B cell (primary cell): Measurements from ENCODE around the gene ZMYM4. TPM values are rescaled to one million over a fixed set of nuclear protein-coding genes. Genes with fewer than 3 reads are reported as not detected.

Source experiments
- ATAC-seq: fragments of 200-7000 bp; cut with Tn5 transposase; one replicate; pipeline ENCODE4 v1.10.0; 2021; ENCODE audit warnings: low read depth, mild to moderate bottlenecking, moderate number of reproducible peaks, moderate library complexity
- CTCF ChIA-PET: fragments of 350-600 bp; sonication (Branson Sonifier 250); formaldehyde crosslinking; loops from one replicate; lab custom pipeline; 2021; ENCODE audit warnings: antibody characterized with exemption, inconsistent platforms; lab: Charles Lee
- POLR2A ChIA-PET: fragments of 350-600 bp; sonication (Branson Sonifier 250); formaldehyde crosslinking; loops from one replicate; lab custom pipeline; 2021; ENCODE audit warnings: antibody characterized with exemption; lab: Charles Lee
- DNase-seq: peaks from one replicate; pipeline ENCODE4 v3.0.0; 2013
- H2AFZ ChIP-seq: 2 replicates; pipeline ENCODE4 v1.6.1; 2012; ENCODE audit warnings: mild to moderate bottlenecking, low read depth, low read length; ENCODE audit not compliant: insufficient read depth, poor library complexity, severe bottlenecking
- H3K27ac ChIP-seq, 2 donors: 1 replicate in 1 of 2; 2 replicates in 1 of 2; pipeline ENCODE4 v1.5.1; 2012 to 2013; ENCODE audit warnings: low read length in 2 of 2, mild to moderate bottlenecking in 2 of 2, moderate library complexity in 1 of 2
- H3K27me3 ChIP-seq, 4 experiments: fragments of 200-600 bp in 1 of 4; sonication (generic) in 1 of 4; replicated peaks in 1 of 4; 1 replicate in 2 of 4; 2 replicates in 2 of 4; pipeline versions ENCODE4 v1.6.1 to v1.7.0; 2013 to 2016; ENCODE audit warnings: low read length in 3 of 4, mild to moderate bottlenecking in 2 of 4, mixed read lengths in 1 of 4, moderate library complexity in 1 of 4; ENCODE audit not compliant: insufficient read depth in 4 of 4, control insufficient read depth in 3 of 4; ENCODE audit errors: control extremely low read depth in 1 of 4
- H3K36me3 ChIP-seq, 2 experiments: replicated peaks in 1 of 2; 1 replicate in 1 of 2; 2 replicates in 1 of 2; pipeline versions ENCODE4 v1.6.1 to v1.7.1; 2013; ENCODE audit warnings: low read length in 1 of 2; ENCODE audit not compliant: insufficient read depth in 2 of 2, control insufficient read depth in 1 of 2; ENCODE audit errors: control extremely low read depth in 1 of 2, extremely low read depth in 1 of 2
- H3K4me1 ChIP-seq, 2 donors: fragments of 200-600 bp in 1 of 2; sonication (generic) in 1 of 2; 1 replicate in 1 of 2; 2 replicates in 1 of 2; pipeline versions ENCODE4 v1.5.1 to v1.6.1; 2013 to 2017; ENCODE audit warnings: low read length in 2 of 2; ENCODE audit not compliant: control insufficient read depth in 2 of 2, insufficient read depth in 2 of 2
- H3K4me2 ChIP-seq: replicated peaks from 2 replicates; pipeline ENCODE3; 2012; ENCODE audit warnings: mild to moderate bottlenecking, low read depth, low read length; ENCODE audit not compliant: poor library complexity, severe bottlenecking
- H3K4me3 ChIP-seq, 5 experiments: fragments of 200-600 bp in 1 of 5; sonication (generic) in 1 of 5; 1 replicate in 3 of 5; 2 replicates in 2 of 5; pipeline versions ENCODE4 v1.5.1 to v1.7.0; 2011 to 2016; ENCODE audit warnings: low read length in 4 of 5, mild to moderate bottlenecking in 4 of 5, low read depth in 2 of 5, control low read depth in 1 of 5, moderate library complexity in 1 of 5; ENCODE audit not compliant: insufficient read depth in 1 of 5; ENCODE audit errors: control extremely low read depth in 1 of 5, extremely low read depth in 1 of 5
- H3K79me2 ChIP-seq: fragments of 200-600 bp; sonication (generic); one replicate; pipeline ENCODE4 v1.6.0; 2016; ENCODE audit warnings: low read length; ENCODE audit not compliant: control insufficient read depth, insufficient read depth
- H3K9ac ChIP-seq: fragments of 200-600 bp; sonication (generic); 2 replicates; pipeline ENCODE4 v1.6.1; 2017; ENCODE audit warnings: mild to moderate bottlenecking, low read length, moderate library complexity
- H3K9me3 ChIP-seq, 3 donors: one replicate each; pipeline versions ENCODE4 v1.6.1 to v1.7.1; 2013; ENCODE audit warnings: low read length in 2 of 3; ENCODE audit not compliant: control insufficient read depth in 2 of 3, insufficient read depth in 1 of 3; ENCODE audit errors: control extremely low read depth in 1 of 3
- H4K20me1 ChIP-seq: 2 replicates; pipeline ENCODE4 v1.6.0; 2012; ENCODE audit warnings: mild to moderate bottlenecking, low read length; ENCODE audit not compliant: insufficient read depth, control insufficient read depth, poor library complexity, severe bottlenecking
- H3K27ac Mint-ChIP-seq: one replicate; pipeline ENCODE4 v1.8.0; 2021; ENCODE audit warnings: mixed read lengths
- H3K27me3 Mint-ChIP-seq: one replicate; pipeline ENCODE4 v1.8.0; 2021; ENCODE audit warnings: mixed read lengths
- H3K4me1 Mint-ChIP-seq: one replicate; pipeline ENCODE4 v1.8.0; 2021; ENCODE audit warnings: mixed read lengths
- H3K4me3 Mint-ChIP-seq: one replicate; pipeline ENCODE4 v1.8.0; 2021; ENCODE audit warnings: mixed read lengths
- H3K9me3 Mint-ChIP-seq: one replicate; pipeline ENCODE4 v1.8.0; 2022; ENCODE audit warnings: mixed read lengths; ENCODE audit not compliant: insufficient read depth
- CTCF ChIP-seq: fragments of 200-600 bp; IDR thresholded peaks from one replicate; pipeline ENCODE4 v1.8.0; 2022; ENCODE audit warnings: antibody characterized with exemption, mild to moderate bottlenecking
- EZH2 ChIP-seq: IDR thresholded peaks from 2 replicates; pipeline ENCODE4 v1.6.1; 2012; ENCODE audit warnings: borderline replicate concordance, low read depth, mild to moderate bottlenecking, moderate library complexity, low read length; ENCODE audit not compliant: insufficient read depth, poor library complexity, severe bottlenecking
- WGBS: methylation state at CpG from one replicate; pipeline ENCODE4 v1.1.5; 2013; ENCODE audit warnings: missing lambda C conversion rate; ENCODE audit not compliant: insufficient coverage; 5-methylcytosine and 5-hydroxymethylcytosine counted together
- intact Hi-C: fragments of 100-400 bp; cut with micrococcal nuclease; formaldehyde crosslinking; loops from one replicate; pipeline ENCODE4 v1.10.0; 2022
- polyA plus RNA-seq: library from polyadenylated mRNA; depleted of rRNA; stranded (reverse); fragments of >200 nt; gene quantifications from 2 replicates; pipeline ENCODE4 v1.2.3, GENCODE V29; 2012
- total RNA-seq, 2 donors: library from RNA; stranded (reverse); fragments of 120-200 nt in 1 of 2; gene quantifications; 1 replicate in 1 of 2; 2 replicates in 1 of 2; pipeline versions ENCODE4 v1.2.3 to v1.2.4, GENCODE V29; 2013 to 2022

ZMYM4 gene
- total and polyA plus RNA-seq, 2 donors (not counting 1 experiment from before 2014, with no cell fraction given) = 7.2 to 45.2 TPM

- Histone ChIP-seq H4K20me1 (no peaks in the 10 kb centered on the region), H3K9ac (no peak overlapping the region), H3K27ac (no peak overlapping the region), H3K27me3 (no peaks in the 10 kb centered on the region), H3K9me3 (no peaks in the 10 kb centered on the region), H3K36me3 (no peaks in the 10 kb centered on the region), H3K4me3 (no peak overlapping the region), H3K4me2 (no peak overlapping the region), H3K4me1 (peaks cover 14 to 15% of the 10 kb centered on the region in 2 donors), H3K79me2 (peaks cover 55% of the 10 kb centered on the region), H2AFZ (no peak overlapping the region)
- ChIA-PET POLR2A (no interaction called here), CTCF (interaction anchor here (0.9 kb wide), 1 partner anchor 69 kb away, joined by 3 read pairs; no protein-coding TSS in a partner anchor)
- no CpG with 5 or more reads among the region's 3 CpGs for WGBS
- H3K27ac Mint-ChIP-seq = no peak overlapping the region
- DNase-seq = no peak
- intact Hi-C loops = no loop called here
- H3K9me3 Mint-ChIP-seq = no peaks in the 10 kb centered on the region
- peak overlapping the region; percentile 50 for H3K4me3 Mint-ChIP-seq
- no peak for ATAC-seq
- TF ChIP-seq CTCF (no peak), EZH2 (no peak)
- no peaks in the 10 kb centered on the region for H3K27me3 Mint-ChIP-seq
- H3K4me1 Mint-ChIP-seq = peaks cover 28% of the 10 kb centered on the region
Measured at GRCh38 chr1:35270836-35271235, 2.3 kb downstream of the ZMYM4 start.

- DNase-seq = no peak
- no peak overlapping the region for H3K27ac ChIP-seq
- H3K4me2 ChIP-seq = no peak overlapping the region
- WGBS = 100% methylated on average over 1 of the region's 4 CpGs
- H3K27me3 Mint-ChIP-seq = no peaks in the 10 kb centered on the region
- ATAC-seq = no peak
- H3K4me3 ChIP-seq = no peak overlapping the region
- H2AFZ ChIP-seq = no peak overlapping the region
- H4K20me1 ChIP-seq = no peaks in the 10 kb centered on the region
- no peak overlapping the region for H3K4me3 Mint-ChIP-seq
- no peak overlapping the region for H3K9ac ChIP-seq
- POLR2A ChIA-PET = no interaction called here
- no peaks in the 10 kb centered on the region for H3K36me3 ChIP-seq
- H3K9me3 Mint-ChIP-seq = no peaks in the 10 kb centered on the region
- peaks cover 66% of the 10 kb centered on the region for H3K79me2 ChIP-seq
- H3K9me3 ChIP-seq = peaks cover 0 to 3% (median 1%) of the 10 kb centered on the region in 3 donors
- CTCF ChIA-PET = no interaction called here
- H3K4me1 Mint-ChIP-seq = peaks cover 26% of the 10 kb centered on the region
- intact Hi-C loops = no loop called here
- H3K27me3 ChIP-seq = no peaks in the 10 kb centered on the region
- H3K4me1 ChIP-seq = peaks cover 8 to 10% of the 10 kb centered on the region in 2 donors
- TF ChIP-seq EZH2 = no peak
- no peak for TF ChIP-seq CTCF
- H3K27ac Mint-ChIP-seq = no peak overlapping the region
Measured at GRCh38 chr1:35274197-35274596, 5.7 kb downstream of the ZMYM4 start.
